Skin epidermis (tissue), 12 donors: Measurements from ENCODE around the gene GAS2.

Source experiments
- H3K27ac ChIP-seq, 21 experiments: fragments of 200-600 bp; sonication (generic) in 11 of 21; one replicate each; pipeline ENCODE4 v1.5.0; 2020; ENCODE audit warnings: mild to moderate bottlenecking in 3 of 21, inconsistent platforms in 2 of 21, moderate library complexity in 2 of 21
- H3K4me3 ChIP-seq, 7 experiments: fragments of 200-600 bp; sonication (generic) in 2 of 7; one replicate each; pipeline ENCODE4 v1.5.0; 2020; ENCODE audit warnings: inconsistent platforms in 2 of 7, mild to moderate bottlenecking in 2 of 7, moderate library complexity in 1 of 7

Gene GAS2

DNA sequence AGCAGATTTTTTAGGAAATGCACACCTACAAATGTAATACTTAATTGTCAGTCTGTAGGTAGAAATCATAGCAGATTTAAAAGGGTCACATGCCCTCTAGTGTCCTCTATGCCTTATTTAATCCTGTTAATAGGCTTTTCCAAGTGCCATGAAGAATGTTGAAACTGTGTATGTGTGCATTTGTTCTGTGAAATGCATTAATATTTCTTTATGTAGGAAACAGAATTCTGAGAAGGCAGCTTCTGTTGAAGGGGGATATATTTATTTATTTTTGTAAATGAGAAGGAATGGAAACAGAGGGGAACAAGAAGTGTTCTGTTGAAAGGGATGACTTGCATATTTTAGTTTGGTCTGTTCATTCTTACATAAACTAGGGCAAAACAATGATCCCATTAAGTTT, 112.2 kb downstream of the GAS2 start:
- Histone ChIP-seq H3K27ac (no peak overlapping the region), H3K4me3 (no peak overlapping the region)

DNA sequence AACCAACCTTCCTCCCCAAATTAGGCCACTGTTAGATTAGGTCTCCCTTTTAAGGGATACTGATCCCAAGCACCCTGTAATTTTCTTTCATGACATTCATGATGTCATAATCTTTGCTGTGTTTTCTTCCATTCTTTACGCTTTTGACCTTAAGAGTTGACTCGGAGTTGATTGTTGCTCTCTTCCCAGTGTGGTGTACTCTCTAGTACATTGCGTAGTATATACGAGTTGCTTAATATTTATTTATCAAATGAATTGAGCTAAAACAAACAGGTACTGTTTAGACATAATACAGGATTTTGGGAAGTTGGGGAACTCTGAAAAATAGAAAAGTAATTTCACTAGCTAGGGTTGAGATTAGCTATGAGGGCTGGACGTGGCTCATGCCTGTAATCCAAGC, 113.4 kb downstream of the GAS2 start:
- Histone ChIP-seq H3K27ac (no peak overlapping the region), H3K4me3 (no peak overlapping the region)

DNA sequence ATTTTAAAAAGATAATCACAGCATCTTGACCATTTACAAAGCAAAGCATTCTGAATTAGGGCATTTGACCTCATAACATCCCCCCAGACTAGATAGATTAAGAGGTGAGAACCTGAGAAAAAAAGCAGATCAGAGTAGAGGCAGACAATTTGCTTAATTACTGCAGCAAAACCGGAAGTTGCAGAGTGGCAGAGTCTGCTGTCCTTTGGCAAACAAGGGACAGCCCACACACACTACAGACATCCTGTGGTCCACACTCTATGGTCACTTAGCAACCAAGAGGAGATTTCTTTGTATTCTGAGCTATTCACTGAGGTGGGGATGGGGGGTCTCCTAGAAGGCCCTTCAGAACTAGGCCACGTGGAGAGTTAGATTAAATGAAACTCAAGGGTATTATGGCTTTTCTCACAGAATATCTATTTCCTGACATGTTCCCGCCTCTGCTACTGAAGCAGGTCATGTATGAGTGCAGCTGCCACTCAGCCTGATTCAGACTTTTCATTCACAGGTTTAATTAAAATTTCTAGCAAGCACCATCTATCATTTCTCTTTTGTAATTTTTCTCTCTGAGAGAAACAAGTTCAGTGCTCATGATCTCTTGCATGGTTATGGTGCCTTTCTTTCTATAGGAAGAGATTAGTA, 114.7 kb downstream of the GAS2 start:
- H3K27ac ChIP-seq: no peak overlapping the region

DNA sequence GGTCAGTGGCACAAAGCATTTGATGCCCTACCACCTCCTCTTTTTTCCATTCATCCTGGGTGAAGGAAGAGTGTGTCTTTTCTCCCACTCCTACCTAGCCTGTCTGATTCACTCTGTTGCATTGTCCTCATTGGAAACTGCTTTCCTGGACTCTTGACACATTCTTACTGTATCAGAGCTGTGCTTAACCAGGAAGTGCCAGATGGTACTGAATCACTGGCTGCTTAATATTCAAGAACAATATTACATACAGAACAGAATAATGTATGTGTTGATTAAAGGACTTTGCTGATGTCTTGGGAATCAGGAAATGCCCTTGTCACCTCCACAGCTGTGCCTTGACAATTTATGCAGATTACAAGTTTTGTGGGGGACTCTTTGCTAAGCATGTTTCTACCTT, 118.8 kb downstream of the GAS2 start:
- Histone ChIP-seq H3K27ac (no peak overlapping the region), H3K4me3 (no peak overlapping the region)

More for the DNA sequence above, 114.7 kb downstream of the GAS2 start:
- H3K4me3 ChIP-seq: no peak overlapping the region

DNA sequence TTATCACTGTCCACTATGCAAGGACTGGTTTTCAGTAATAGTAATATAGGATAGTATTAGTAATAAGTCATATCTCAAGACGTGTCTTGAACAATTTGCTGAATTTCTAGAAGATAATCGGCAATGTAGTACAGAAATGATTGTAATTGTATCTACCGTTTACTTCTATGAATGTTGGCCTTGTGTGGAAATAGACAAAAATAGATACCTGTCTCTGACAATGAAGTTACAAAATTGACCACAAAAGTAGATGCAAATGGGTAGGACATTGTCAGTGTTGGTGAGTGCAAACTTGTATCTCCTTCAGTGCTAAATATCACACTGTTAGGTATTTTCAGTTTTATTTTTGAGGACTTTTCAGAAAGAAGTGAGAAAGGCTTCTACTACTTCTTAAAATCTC, 120.1 kb downstream of the GAS2 start:
- no peak overlapping the region for H3K27ac ChIP-seq
- no peak overlapping the region for H3K4me3 ChIP-seq

DNA sequence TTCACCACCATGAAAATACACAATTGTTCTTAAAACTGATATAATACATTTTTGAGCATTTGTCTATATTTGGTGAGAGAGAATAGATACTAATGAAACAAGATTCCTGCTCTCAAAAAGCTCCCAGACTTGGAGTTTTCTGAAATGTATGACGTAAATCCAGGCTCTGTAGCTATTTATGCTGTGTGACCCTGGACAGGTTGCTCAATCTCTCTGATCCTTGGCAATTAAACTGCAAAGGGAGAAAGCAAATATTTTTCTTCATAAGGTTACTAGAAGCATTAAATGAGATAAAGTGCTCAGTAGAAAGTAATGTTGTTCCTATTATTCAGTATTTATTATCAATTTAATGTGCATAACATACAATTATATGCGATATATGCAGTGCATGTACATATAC, 120.6 kb downstream of the GAS2 start:
- Histone ChIP-seq H3K4me3 (no peak overlapping the region), H3K27ac (no peak overlapping the region)

DNA sequence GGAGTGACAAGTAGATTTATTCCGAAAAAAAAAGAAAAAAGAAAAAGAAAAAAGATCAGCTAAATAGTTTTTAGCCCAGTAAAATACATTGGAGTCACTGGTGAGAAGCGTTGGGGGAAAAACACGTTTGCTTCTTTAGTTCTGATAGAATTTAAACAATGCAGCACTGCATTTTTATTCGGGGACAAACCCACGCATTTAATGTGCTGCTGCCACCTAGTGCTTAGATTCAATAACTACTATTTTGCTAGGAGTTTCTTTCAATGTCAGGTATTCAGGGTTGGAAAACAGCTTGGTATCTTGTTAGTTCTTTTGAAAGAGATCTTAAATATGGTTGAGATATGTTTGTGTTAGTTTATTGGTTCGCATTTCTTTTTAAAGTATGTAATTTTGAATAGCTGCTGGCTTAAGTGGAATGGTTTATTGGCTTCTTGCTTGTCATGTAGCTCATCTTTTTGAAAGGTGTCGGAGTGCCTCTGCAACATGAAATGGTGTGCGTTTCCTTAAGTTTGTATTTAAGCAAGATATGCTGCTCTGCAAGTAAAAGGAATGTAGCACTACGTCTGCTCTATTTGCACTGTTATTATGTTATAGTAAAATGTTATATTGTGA, 121.2 kb downstream of the GAS2 start:
- no peak overlapping the region for H3K4me3 ChIP-seq
- H3K27ac ChIP-seq: no peak overlapping the region

DNA sequence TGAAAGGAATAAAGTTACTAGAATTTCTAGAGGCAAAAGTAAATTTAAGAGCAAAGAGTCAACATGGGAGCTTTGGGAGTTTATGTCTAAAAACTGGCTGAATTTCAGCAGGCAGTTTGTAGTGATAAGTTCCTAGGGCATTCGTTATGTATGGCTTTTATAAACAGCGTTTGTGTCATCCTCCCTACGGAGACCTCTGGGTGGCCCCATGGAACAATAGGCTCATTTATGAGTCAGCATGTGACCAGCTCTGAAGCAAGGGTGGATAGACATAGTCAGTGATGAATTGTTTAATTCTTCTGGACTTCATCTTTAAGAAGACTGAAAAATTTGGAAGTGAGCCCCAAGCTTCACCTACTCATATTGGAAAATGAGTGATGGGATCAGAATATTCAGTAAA, 126.1 kb downstream of the GAS2 start:
- Histone ChIP-seq H3K4me3 (no peak overlapping the region), H3K27ac (no peak overlapping the region)

DNA sequence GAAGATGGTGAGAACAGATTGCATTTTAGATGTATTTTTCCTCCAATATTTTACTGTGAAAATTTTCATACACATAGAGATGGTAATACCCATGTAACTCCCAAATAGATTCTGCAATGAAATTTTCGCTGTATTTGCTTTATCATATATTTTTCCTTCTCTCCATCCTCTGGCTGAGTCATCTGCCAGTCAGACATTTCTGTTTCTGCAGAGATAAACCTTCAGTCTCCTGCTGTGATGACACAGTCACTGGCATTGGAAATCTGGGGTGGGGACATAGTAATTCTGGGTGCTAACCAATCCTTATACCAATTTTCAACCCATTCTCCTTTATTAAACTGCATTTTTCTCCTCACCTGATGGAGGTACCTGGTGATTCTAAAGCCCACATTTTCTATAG, 129.5 kb downstream of the GAS2 start:
- Histone ChIP-seq H3K27ac (no peak overlapping the region), H3K4me3 (no peak overlapping the region)

DNA sequence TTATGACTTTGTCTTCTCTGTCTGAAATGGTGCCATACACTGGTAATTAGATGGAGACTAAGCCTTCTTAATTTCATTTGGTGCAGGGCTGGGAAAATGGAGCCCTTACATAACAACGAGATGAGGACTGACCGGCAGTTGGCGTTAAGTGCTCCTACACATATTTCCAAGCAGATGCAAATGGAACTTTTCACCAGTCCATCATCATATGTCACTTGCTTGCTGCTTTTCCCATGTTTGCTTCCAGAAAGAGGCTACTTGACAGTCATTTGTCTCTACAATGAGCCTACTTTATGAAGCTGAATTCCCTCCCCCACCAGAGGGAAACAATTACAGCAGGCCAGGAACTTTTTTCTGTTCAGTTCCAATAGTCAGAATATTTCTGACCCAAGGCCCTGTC, 130.6 kb downstream of the GAS2 start:
- no peak overlapping the region for H3K4me3 ChIP-seq
- H3K27ac ChIP-seq: no peak overlapping the region

DNA sequence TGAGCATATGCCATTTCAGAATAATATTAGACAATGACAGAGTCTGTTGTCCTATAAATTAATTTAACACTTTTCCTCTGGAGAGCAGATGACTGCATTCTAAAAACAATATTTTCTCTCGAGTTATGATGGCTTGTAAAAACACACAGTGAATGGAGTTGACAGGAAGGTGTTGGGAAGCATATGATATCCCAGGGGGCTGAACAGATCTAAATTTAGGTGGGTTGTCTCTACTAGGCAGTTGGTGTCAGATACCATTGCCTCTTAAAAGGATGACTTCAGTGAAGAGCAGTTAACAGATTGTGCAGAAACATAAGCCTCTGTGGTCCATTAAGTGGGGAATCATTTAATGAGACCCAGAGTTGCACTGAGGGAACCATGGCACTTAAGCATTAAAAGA, 132.5 kb downstream of the GAS2 start:
- no peak overlapping the region for H3K4me3 ChIP-seq
- H3K27ac ChIP-seq: no peak overlapping the region

DNA sequence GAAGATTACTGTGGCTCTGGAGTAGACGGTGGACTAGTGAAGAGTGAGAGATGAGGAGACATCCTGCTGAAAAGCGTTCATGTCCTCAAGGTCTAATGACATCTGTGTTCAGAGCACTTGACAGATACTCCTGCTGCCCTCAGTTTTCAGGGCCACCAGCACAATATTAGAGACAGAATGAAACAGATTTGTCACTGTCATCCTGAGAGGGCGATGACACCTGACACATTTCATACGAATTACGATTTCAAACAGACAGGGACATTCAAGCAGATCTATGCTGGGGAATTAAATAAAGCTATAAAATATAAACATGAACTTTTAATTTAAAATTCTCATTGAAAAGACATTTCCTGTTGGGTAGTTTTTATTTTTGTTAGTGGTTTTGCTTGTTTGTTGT, 134.1 kb downstream of the GAS2 start:
- Histone ChIP-seq H3K27ac (no peak overlapping the region), H3K4me3 (no peak overlapping the region)

DNA sequence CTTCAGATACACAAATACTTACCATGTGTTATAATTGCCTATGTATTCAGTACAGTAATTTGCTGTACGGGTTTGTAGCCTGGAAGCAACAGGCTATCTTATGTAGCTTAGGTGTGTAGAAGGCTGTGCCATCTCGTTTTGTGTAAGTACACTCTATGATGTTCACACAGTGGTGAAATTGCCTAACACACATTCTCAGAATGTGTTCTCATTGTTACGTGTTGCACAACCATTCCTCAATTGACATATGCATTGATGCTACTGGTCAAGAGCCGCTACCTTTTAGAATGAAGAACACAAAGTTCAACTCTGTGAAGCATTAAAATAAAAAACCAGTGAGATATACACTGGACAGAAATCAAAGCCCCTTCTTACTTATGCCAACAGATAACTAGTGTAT, 136.4 kb downstream of the GAS2 start:
- H3K27ac ChIP-seq: no peak overlapping the region
- H3K4me3 ChIP-seq: no peak overlapping the region

DNA sequence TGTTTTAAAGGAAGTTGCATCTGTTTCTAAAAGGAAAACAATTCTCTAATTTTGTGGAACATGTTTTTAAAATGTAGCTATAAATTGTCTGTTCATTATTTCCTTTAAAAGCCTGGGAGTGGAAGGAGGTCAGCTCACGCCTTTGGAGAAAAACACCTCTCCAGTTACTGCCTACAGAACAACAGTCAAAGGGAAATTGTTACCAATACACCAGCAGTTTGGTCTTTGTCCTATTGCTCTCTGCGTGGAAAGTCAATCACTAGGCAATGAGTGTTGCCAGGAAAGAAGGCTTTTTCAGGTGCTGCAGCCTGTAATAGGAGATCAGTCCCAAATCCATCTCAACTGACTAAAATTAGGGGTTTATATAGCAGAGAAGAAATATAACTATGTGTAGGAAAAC, 141.0 kb downstream of the GAS2 start:
- Histone ChIP-seq H3K4me3 (no peak overlapping the region), H3K27ac (peak overlapping the region in 3 of 21 experiments; percentile 26 to 46 (median 46))

DNA sequence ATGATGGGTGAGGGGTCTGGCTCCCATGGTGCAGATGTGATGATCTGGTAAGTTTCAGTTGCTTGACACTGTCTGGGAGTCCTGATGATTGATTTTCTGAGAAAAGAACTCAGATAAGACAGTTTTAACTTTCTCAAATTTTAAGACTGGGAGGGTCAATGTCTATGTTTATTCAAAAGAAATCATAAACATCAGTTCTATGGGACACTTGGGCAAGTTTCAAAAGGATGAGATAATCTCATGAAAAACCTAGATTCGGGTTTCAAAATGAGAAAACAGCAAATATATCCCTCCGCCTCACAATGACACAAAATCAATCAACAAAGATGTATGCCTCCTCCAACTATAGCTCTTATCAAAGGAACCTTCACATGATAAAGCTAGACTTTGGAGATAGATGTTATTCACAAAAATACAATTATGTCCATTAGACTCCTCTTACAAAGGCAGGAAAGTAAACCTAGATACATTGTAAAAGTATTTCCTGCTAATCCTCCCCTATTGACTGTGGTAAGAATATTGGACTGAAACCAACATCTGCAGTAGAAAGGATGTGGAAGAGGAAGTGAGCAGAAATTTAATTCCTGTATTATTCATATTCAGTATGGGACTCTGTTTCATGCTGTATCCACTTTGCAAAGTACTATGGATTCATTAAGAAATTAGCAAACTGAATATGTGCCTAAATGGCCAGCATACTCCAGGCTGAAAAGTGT, 141.6 kb downstream of the GAS2 start:
- Histone ChIP-seq H3K27ac (peak overlapping the region in 4 of 21 experiments; percentile 5 to 60 (median 36)), H3K4me3 (no peak overlapping the region)

DNA sequence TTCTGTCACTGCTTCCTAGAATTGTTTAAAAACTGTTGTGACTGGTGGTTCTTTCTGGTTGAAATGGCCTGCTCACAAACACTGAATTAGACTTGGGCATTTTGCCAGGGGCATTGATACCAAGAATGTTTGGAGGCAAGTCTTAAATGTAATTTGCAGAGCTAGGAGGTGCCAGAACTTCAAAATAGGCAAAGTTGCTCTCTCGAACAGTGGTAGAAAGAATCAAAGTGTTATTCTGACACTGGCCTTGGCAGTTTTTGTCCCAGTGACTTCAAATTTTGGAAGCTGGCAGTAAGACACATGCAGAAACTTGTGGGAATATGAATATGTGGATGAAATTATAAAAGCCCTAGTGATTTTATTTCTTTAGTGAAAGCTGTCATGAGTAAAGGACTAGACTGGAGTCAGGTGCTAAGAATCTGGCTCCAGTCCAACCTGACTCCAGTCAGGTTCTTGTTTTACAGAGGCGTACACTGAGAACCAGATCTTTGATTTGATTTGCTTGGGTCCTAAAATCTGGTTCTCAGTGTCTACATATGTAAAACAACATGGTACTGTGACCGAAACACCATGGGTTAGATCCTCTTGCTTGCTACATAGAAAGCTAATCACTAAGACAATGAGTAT, 142.3 kb downstream of the GAS2 start:
- peak overlapping the region in 4 of 21 experiments; percentile 5 to 60 (median 40) for H3K27ac ChIP-seq
- H3K4me3 ChIP-seq: no peak overlapping the region

DNA sequence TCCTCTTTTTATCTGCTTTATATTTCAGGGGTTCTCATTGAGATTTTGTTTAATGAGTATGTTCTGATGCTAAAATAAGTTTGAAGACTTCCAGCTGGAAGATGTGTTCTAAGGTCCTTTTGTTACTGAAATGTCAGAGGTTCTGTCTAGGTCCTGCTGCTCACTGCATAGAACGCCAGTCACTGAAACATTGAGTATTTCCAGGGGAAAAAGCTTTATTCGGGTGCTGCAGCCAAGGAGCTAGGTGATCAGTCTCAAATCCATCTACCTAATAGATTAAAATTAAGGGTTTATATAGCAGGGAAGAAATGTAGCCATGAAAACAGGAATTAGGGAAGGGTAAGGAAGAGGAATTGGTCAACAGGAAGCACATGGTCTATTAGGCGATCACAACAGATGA, 143.5 kb downstream of the GAS2 start:
- Histone ChIP-seq H3K27ac (no peak overlapping the region), H3K4me3 (no peak overlapping the region)

DNA sequence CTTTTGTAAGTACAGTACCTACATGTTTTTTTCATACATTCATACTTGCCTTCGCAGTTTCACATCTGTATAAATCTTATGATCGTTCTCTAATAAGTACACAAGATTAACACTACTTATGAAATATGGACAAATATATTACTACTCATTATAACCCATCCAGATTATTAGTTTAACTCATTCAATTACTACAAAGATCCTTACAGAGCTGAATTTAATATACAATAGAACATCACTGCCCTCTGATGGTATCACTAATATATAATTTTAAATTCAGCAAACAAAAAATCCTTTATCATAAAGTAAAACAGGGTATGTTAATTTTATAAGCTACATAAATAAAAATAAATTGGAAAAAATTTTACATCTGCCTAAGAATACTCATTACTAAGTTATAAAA, 155.8 kb downstream of the GAS2 start:
- no peak overlapping the region for H3K27ac ChIP-seq
- H3K4me3 ChIP-seq: no peak overlapping the region

DNA sequence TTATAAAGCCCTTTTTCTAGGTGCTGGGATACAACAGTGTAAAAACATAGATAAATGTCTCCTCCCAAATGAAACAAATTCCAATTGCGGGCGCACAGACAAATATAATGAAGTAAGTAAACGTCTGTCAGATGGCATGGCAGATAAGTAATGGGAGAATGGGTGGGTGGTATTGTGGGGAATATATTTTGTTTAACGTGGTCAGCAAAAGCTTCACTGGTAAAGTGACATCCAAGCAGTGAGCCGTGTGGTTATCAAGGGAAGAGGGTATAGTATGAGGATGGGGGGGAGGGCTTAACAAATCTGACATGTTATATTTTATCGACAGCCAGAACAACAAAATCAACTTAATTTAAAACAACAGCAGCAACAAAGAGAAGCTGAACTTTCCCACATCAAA, 162.0 kb downstream of the GAS2 start:
- H3K27ac ChIP-seq: no peak overlapping the region
- peak overlapping the region in 2 of 7 experiments; percentile 59 to 91 for H3K4me3 ChIP-seq

DNA sequence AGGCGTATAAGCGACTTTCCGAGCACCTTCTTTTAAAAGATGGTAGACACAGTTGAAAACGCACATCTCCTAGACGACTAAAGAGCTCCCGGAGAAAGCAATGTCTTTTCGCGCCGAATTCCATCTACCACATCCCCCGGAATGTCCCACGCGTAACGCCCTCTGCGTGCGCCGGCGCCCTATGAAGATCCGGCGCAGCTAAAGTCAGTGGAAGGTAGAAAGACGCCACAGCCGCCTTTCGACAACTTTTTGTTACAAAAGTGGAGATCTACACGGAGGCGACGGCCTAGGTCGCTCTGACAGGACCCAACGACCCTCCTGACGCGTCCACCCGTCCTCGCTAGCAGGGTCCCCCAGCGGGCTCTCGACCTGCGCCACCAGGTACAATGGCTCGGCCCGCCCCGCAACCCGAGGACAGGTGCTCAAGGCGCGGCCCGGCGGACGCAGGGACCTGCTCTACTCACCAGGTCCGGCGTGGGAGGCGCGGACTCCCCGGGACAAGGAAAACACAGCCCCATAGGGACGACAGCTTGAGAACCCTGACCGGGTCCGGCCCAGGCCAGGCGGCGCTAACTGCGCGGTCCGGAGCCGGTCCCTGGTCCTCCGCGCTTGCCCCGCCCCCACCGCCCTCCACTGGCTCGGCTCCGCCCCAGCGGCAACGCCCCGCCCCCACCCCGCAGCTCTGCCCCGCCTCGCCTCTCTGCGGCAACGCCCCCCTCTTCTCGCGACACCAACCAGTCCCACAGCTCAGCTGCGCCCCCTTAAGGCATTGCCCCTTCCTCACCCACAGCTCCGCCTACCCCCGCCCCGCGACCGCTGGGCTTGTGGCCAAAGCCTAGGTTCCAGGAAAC, 163.0 kb downstream of the GAS2 start, which contains the start of gene SVIP:
Gene SVIP (minus strand): TSS at position 571 of the 851 bp plus-strand sequence. CDS start 53 bp downstream, at position 518.
- Histone ChIP-seq H3K4me3 (peak within 1 kb of the TSS; percentile 59 to 91 (median 85)), H3K27ac (peak within 1 kb of the TSS in 20 of 21 experiments; percentile 30 to 90 (median 70))
